Dedifferentiated amniotic fluid mesenchymal stem cell (primary cell): ENCODE measurements around the gene COL10A1.
A peak's percentile ranks its signal among the peaks of the same experiment; 100 is the strongest.

ENCODE experiments used
- DNase-seq: peaks from one replicate; pipeline ENCODE4 v3.0.0-alpha.2; 2016; ENCODE audit errors: extremely low spot score

Gene COL10A1

GRCh38 chr6:116087437-116088027 lies 38.4 kb downstream of the COL10A1 start:
- DNase-seq, result peak; percentile 83

GRCh38 chr6:116084284-116084683 lies 41.6 kb downstream of the COL10A1 start:
- DNase-seq, result no peak

GRCh38 chr6:116083052-116083451 lies 42.9 kb downstream of the COL10A1 start:
- DNase-seq, result no peak

- DNase-seq, result no peak
Observed at GRCh38 chr6:116078945-116079344, 47.0 kb downstream of the COL10A1 start.

- DNase-seq, result no peak
Observed at GRCh38 chr6:116078522-116078921, 47.4 kb downstream of the COL10A1 start.

- no peak for DNase-seq
Observed at GRCh38 chr6:116074732-116075390, 51.1 kb downstream of the COL10A1 start.

- DNase-seq, result no peak
Observed at GRCh38 chr6:116073765-116074440, 52.0 kb downstream of the COL10A1 start.

- DNase-seq, result no peak
Observed at GRCh38 chr6:116072368-116072767, 53.6 kb downstream of the COL10A1 start.

- DNase-seq, result no peak
Observed at GRCh38 chr6:116070616-116071389, 55.1 kb downstream of the COL10A1 start.

- DNase-seq, result no peak
Observed at GRCh38 chr6:116070101-116070500, 55.8 kb downstream of the COL10A1 start.
